Stimulated activated CD4-positive, alpha-beta T cell treated with anti-CD3 and anti-CD28 coated beads, Interleukin-12 subunit alpha, Interleukin-12 subunit beta, amount 100 ng/mL, for 4 hours (primary cell): ENCODE results near the gene ZNF283.

Experiments used
- DNase-seq: peaks from one replicate; pipeline ENCODE4 v3.0.0-alpha.2; 2020

Gene ZNF283

DNA sequence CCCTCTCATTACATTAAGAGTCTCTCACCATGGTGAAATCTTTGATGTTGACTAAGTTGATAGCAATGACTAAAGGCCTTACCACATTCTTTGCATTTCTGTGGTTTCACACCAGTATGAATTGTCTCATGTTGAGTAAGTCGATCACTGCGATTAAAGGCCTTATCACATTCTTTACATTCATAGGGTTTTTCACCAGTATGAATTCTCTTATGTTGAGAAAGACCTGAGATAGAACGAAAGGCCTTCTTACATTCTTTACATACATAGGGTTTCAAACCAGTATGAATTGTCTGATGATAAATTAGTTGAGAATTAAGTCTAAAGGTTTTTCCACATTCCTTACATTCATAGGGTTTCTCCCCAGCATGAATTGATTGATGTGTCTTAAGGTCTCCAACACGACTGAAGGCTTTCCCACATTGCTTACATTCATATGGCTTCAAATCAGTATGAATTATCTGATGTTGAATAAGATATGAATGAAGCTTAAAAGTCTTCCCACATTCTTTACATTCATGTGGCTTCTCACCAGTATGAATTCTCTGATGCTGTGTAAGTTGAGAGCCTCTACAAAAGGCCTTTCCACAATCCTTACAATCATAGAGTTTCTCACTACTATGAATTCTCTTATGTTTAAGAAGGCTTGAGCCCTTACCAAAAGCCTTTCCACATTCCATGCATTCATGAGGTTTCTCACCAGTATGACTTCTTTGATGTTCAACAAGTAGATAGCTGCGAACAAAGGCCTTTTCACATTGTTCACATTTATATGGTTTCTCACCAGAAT, 45.6 kb downstream of the ZNF283 start:
- no peak for DNase-seq

DNA sequence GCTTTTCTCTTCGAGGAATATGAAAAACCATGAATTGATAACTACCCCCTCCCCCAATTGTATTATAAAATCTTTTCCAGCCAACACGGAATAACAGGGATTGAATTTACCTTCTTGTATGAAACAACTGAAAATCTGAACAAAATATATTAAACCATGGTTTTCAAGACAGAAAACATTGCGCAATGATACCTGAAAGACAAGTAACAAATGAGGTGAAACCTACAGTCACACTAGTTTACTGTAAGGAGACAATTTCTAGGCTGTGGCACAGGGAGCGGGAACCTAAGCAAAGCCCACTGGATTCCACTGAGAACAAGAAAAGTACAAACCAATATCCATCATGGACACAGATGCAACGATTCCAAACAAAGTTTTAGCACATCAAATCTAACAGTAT, 53.4 kb downstream of the ZNF283 start:
- DNase-seq = no peak

DNA sequence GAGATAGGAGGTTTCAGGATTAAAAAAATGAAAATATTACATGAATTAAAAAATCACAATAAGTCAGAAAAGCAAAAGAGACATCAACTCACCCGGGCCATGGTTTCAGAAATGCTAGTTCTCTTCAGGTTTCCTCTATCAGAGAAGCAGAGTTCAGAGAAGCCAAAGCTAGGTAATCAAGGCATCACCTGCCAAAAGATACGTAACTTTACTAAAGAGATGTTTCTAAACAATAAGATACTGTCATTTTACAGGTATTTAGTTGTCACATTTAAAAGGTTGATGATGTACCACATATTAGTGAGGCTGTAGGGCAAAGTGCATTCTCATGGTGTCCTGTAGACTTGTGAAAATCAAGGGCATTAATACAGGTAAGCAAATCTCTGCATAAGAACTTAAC, 56.7 kb downstream of the ZNF283 start, which contains the start of gene ZNF404:
Gene ZNF404, minus strand, starts transcription at position 101 of the 400 bp plus-strand sequence.
- no peak for DNase-seq

DNA sequence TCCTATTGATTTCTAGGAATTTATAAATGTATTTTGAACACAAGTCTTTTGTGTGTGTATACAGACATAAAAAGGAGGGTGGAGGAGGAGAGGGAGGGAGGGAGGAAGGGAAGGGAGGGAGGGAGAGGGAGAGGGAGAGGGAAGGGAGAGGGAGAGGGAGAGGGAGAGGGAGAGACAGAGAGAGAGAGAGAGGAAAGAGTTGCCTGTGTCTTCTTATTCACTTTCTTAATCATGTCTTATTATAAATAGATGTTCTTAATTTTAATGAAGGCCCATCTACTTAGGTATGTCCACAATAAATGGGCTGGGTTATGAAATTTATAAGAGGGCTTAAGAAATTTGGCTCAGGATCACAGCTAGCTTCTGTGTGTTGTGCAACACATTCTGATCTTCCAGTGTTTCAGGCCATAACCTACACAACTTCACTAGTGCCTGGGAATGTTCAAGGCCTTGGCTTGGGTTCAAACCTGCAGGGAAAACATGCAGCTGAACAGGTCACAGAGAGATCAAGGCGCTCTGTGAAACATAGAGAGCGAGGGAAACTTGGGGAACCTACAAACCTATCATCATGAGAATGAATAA, 68.7 kb downstream of the ZNF283 start:
- DNase-seq = no peak
